HG02852 (cell line): ENCODE measurements around the gene IL12RB2.
A peak's percentile ranks its signal among the peaks of the same experiment; 100 is the strongest.
"Not testable (repeated sequence)": the region's sequence is repeated elsewhere in the genome, so short reads cannot be mapped to it uniquely, and the experiment has no call there.

Experiments used
- ATAC-seq: cut with Tn5 transposase; IDR thresholded peaks from one replicate; pipeline ENCODE4 v1.9.1; 2021; ENCODE audit warnings: mild to moderate bottlenecking, moderate library complexity; ENCODE audit not compliant: unreplicated experiment

IL12RB2 gene

DNA sequence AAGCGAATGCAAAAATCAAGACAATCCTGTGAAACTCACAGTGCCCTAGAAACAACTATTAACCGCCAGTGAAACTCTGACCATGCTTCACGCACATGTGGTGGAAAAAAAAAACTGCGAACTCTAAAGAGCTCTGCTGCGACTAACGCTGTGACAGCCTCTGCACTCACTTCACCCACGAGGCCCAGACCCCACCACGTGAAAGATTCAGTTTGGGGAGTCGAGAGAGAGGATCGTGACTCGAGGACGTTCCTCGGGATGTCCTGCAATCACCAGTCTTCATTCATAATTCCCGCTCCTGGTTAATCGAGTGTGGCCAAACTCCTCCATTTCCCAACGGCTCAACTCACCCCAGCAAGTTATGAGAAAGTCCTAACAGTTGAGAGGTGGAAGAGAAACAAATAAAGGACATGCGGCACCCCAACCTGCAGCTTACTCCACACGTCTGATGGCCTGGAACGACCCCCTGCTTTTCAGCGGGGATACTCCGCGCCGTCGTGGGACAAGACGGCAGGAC lies 121.4 kb downstream of the IL12RB2 start:
- no peak for ATAC-seq

DNA sequence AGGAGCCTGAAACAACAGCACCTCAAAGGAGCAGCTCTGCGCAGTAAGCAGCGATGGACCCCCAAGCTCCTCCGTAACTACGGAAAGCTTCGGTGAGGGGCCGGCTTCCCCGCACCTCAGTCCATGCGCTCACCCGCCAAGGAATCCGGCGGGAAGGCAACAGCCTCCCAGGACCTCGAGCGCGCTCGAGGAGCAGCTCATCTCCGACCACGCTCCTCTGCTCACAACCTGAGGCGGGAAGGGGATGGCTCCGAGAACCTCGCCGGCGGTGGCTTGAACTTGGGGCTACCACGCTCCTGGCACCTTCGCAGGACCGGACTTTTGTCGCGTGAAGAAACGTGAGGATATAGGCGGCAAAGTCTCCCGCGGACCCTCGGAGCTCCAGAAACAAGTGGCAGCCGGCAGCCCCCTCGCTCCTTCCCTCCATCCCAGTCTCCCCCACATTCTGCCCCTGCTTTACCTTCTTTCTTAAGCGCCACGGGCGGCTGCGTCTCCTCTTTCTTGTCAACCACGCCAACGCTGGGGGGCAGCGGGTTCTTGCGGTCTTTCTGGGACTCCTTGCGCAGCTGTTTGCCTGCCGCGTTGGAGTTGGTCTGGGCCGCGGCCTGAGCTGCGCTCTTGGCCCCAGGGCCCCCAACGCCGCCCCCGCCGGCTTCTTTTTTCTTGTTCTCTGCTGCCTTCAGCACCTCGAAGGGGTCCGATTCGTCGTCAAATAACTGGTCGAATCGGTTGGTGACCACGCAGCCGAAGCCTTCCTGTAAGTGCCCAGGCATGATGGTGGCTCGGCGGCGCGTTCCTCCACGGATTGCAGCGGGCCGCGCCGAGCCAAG lies 122.1 kb downstream of the IL12RB2 start:
- peak; percentile 6 for ATAC-seq

DNA sequence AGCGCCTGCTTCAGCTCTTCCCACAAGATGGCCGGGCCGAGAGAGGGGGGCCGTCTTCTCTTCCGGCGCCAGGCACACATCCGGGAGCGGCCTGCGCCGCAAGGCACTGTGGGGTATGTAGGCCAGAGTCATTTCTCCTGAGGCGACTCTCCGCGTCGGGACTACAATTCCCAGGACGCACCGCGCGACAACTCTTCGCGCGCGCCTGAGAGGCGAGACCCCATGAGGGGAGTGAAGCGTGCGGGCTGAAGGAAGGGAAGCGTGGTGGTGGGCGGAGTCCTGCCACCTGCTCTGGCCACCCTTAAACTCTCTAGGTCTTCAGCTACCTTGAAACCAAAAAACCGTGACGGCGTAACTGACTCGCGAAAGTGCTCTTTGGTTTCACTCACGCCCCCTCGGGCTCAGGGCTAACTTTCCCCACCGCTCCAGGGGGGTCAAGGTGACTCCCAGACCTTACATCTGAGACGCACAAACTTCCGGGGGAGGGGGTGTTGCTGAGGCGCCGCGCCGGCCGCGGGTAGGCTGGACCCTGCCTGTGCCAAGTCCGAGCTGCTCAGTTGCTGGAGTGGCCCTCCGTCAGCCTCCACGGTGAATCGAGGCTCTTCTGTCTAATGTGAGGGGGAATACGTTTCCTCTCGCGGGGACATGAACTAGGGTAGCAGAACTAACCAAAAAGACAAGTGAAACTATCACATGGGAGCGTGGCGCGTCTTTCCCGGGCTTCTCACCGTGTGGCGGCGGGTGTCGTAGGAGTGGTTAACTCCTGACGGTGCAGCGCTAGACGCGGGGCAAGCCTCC lies 122.9 kb downstream of the IL12RB2 start, which contains the start of gene SERBP1:
Gene SERBP1, minus strand, starts transcription at position 45 of the 798 bp plus-strand sequence. CDS start 102 bp downstream, outside the sequence.
- peak; percentile 81 for ATAC-seq

DNA sequence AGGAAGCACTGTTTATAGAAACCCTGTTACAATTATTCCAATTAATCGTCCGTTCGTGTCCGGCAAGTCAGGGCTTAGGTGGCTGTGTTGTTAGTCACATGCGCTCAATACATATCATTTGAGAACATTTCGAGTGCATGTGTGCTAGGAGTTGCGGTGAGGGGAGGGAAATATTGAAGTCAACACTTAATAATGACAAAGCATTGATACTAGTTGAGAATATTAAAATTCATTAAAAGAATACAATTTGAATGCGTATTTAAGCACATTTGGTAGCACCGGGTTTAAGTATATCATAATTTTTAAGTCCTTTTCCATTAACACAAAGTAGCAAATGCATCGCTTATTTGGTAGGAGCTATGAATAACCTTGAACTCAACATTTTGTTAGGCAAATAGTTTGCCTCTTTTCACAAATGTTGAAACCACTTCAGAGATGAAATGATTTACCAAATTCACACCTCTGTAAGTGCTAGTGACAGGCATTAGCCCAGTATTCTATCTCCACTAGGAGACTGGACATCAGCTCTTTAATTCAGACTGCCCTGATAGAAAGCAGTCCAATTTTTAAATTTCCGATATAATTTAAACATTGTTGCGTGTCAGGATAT lies 123.6 kb downstream of the IL12RB2 start:
- no peak for ATAC-seq

DNA sequence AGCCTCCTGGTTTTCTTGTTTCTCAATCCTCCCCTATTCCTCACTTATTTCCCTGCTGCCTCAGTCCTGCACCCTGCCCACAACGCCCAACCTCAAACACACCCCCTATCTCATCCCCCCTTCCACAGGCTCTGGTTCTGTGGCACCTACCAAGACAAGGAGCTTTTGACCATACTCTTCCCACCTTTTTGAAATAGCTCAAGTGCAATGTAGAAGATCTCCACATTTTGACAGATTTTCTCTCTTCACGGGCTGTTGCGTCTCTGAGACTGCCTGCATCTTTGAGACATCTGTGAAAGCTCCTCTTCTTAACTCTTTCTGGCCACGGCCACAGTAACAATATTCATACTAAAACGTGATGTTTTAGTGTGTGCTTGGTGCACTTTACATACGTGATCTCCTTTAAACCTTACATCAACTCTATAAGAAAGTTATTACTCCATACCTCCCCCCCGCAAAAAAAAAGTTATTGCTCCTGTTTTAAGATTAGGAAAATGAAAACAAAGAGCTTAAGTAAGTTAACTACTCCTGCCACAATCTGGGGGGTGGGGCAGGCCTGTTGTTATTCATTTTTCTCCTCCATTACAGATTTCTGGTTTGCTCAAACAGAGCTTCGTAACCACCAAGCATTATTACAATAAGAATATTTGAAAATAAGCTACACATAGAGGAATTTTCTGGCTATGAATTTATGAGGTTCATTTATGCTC lies 124.4 kb downstream of the IL12RB2 start:
- ATAC-seq = no peak

DNA sequence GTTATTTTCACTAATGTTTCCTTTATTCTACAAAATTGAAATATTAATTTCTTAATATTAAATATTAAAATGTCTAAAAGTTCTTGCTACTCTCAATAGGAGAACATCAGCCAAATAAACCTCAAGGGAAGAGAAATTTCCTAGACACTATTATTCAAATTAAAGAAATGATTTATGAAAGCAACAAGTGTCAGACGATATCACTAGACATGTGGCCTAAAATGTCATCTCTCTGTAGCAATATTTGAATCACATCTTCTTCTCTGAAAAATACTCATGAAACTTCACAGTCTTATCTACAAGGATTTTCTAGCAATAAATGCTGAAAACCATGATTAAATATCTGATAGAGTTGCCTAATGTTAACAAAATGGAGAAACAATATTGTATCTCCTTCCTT lies 125.1 kb downstream of the IL12RB2 start:
- ATAC-seq = no peak

DNA sequence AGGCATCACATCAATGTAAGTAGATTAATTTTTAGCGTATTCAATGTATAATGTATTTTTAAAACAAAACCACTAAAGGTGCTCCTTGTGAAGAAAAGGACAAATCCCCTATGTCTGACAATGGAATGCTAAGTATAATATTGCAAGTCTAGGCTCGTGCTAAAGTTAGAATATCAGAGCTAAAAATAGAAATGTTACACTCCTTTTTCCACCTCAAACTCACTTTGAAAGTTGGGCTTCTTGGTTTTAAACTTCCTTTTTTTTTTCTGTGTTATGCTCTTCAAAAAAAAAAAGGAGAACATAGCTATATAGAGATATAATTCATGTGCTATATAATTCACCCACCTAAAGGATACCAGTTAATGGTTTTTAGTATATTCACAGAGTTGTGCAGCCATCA lies 126.2 kb downstream of the IL12RB2 start:
- no peak for ATAC-seq

DNA sequence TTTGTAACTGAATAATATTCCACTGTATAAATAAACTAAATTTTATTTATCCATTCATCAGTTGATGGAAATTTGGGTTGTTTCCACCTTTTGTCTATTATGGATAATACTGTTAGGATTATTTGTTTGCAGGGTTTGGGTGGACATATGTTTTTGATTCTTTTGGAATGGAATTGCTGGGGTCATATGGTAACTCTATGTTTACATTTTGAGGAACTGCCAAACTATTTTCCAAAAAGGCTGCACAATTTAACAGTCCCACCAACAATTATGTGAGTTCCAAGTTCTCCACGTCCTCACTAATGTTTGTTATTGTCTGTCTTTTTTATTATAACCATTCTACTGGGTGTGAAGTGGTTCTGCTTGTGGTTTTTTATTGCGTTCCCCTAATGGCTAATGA lies 126.8 kb downstream of the IL12RB2 start:
- ATAC-seq = no peak

DNA sequence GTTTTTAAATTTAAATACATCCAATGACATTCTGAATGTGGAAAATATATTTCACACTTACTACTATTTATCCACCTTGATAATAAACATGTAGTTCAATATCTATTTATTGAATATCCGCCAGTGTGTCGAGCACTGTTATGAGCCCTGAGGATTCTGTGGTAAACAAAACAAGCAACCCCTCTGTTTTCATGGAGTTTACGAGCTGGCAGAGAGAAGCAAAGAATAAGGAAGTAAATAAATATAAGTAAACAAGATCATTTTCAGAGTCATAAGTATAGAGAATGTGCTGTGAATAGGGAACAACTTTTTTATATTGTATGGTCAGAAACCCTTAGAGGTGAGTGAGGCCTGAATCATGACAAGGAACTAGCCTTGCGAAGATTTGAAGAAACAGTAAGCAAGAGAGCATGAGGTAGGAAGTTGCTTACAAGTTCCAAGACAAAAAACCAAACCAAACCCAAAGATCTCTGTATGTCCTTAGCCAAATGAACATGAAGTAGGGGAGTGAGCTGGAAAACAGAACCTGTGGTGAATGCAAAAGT lies 128.9 kb downstream of the IL12RB2 start:
- no peak for ATAC-seq

DNA sequence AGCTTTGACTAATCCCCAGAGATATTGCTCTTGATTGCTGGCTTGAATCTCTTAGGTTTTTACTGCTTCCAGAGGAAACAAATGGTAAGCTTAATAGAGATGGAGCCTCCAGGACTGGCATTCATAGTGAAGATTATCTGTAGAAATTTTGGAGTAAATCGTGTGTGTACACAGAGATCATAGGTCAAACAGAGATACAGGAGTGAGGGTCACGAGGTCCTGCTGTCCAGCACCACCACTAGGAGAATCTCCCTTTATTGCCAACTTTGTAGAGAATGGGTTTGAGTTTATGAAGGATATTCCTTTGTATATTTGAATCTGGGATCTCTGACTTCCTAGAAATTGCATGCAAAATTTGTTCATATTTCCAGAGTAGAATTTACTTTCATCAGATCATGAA lies 130.3 kb downstream of the IL12RB2 start:
- ATAC-seq = no peak

DNA sequence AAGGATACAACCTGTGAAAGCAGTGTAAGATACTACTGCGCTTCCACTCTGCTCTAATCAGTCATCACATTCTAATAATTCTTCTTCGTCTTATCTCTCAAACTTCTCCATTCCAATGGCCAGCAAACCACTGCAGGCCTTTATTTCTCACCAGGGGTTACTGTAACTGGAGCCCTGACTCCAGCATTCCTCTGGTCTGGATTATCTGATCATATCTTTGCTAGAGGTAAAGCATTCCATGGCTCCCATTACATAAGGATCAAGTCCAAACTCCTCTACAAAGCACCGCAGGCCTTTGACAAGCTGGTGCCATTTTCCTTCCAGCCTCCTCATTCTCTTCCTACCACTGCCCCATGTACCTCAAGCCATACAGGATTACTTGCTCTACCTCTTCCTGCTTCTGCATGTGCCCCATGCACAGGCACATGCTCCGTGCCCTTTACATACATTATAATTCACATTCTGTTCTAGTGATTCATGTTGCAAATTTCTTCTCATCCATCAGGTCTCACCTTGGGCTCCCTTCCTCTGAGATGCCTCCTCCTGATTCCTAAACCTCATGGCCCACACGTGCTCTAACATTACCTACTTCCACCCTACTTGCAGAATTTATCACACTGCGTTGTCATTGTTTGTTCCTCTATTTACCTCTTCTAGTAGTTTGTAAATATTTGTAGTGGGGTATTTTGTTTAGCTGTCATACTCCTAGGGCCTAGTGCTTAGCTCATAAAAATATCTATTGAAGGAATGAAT lies 131.8 kb downstream of the IL12RB2 start:
- ATAC-seq = no peak

DNA sequence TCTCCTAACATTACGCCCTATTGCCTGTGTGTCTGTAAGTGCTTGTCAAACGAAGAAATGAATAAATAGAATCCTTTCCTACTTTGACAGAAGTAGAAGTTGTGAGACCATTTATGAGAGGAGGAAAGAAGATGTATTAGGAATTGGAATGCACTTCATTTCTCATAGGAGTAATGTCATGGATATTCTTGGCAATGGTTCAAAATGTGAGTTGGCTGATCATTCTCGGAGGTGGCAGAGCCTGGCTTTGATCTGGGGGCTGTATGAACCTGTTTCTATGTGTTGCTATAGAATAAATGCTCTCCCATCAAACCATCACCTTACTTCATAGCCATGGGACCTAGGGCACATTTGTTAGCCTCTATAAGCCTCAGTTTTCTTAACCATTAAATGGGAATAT lies 132.7 kb downstream of the IL12RB2 start:
- no peak for ATAC-seq

DNA sequence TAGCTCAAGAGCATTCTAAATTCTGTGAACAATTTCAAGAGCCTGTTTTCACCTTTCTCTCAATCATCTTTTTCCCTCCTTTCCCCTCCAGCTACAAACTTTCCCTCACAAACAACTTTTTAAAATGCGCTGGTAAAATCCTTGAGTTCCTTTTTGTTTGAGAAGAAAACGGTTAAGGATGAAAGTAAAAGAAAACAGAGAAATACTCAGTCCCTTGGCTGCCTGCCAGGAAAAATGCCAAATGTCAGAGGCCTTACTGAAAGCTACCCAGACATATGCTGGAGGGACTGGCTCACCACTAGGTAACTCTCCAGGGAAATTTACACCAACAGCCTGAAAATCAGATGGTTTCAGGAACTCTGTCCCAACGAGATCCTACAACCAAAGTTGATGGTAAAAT lies 133.5 kb downstream of the IL12RB2 start:
- no peak for ATAC-seq

DNA sequence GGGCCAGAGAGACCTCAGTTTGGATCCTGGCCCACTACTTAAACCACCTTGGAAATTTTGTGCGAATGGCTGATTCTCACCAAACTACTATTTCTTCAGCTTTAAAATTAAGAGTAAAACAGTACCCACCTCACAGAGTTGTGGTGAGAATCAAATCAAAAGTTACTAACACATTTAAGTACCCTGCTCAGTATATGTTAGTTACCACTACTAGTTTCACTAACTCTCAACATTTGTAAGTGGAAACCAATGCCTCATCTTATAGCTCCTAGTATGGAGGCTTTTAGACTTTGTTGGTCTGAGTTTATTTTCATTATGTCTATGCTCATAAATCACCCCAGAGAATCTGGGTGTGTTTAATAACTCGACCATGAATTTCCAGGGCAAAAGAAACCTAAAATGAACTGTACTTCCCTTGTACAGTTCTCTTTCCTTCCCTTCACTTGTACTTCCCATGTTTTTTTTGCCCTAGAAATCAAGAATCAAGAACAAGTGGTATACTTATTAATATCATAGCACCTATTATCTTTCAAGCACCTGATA lies 134.1 kb downstream of the IL12RB2 start:
- ATAC-seq = no peak

DNA sequence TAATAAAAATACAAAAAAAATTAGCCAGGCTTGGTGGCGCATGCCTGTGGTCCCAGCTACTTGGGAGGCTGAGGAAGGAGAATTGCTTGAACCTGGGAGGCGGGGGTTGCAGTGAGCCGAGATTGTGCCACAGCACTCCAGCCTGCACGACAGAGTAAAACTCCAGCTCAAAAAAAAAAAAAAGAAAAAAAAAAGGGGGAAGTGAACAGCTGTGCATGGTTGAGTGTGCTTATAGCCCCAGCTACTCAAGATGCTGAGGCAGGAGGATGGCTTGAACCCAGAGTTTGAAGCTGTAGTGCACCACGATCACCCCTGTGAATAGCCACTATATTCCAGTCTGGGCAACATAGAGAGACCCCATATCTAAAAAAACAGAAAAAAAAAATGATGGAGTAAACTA lies 138.3 kb downstream of the IL12RB2 start:
- ATAC-seq = not testable (repeated sequence)
